Smooth muscle cell (in vitro differentiated cells): Measurements from ENCODE around the gene NIM1K. TPM values are rescaled to one million over a fixed set of nuclear protein-coding genes. Genes with fewer than 3 reads are reported as not detected.
"Not testable (repeated sequence)": the region's sequence is repeated elsewhere in the genome, so short reads cannot be mapped to it uniquely, and the experiment has no call there.

Experiments
- DNase-seq: peaks from one replicate; lab custom pipeline; 2025; ENCODE audit not compliant: unreplicated experiment; lab: John Stamatoyannopoulos, UW
- H2AFZ ChIP-seq: fragments of 200-600 bp; sonication (generic); 2 replicates; pipeline ENCODE4 v1.6.0; 2016; ENCODE audit warnings: antibody characterized with exemption, low read depth, mild to moderate bottlenecking
- H3F3A ChIP-seq: fragments of 200-600 bp; sonication (generic); 2 replicates; pipeline ENCODE4 v1.6.0; 2017; ENCODE audit warnings: antibody characterized with exemption, low read depth
- H3K27ac ChIP-seq: fragments of 200-600 bp; sonication (generic); 2 replicates; pipeline ENCODE4 v1.5.1; 2016; ENCODE audit warnings: low read depth, mild to moderate bottlenecking
- H3K27me3 ChIP-seq: fragments of 200-600 bp; sonication (generic); 2 replicates; pipeline ENCODE4 v1.6.1; 2016; ENCODE audit warnings: low read depth, mild to moderate bottlenecking
- H3K36me3 ChIP-seq: fragments of 200-600 bp; sonication (generic); 2 replicates; pipeline ENCODE4 v1.5.1; 2016; ENCODE audit warnings: low read depth
- H3K4me1 ChIP-seq: fragments of 200-600 bp; sonication (generic); 2 replicates; pipeline ENCODE4 v1.5.1; 2016; ENCODE audit warnings: low read depth
- H3K4me2 ChIP-seq: fragments of 200-600 bp; sonication (generic); 2 replicates; pipeline ENCODE4 v1.6.0; 2016; ENCODE audit warnings: mild to moderate bottlenecking
- H3K4me3 ChIP-seq: fragments of 200-600 bp; sonication (generic); 2 replicates; pipeline ENCODE4 v1.5.1; 2016; ENCODE audit warnings: mild to moderate bottlenecking
- H3K79me2 ChIP-seq: fragments of 200-600 bp; sonication (generic); 2 replicates; pipeline ENCODE4 v1.6.0; 2016; ENCODE audit warnings: low read depth, mild to moderate bottlenecking
- H3K9ac ChIP-seq: fragments of 200-600 bp; sonication (generic); 2 replicates; pipeline ENCODE4 v1.6.0; 2016; ENCODE audit warnings: low read depth
- H3K9me3 ChIP-seq: fragments of 200-600 bp; sonication (generic); replicated peaks from 2 replicates; pipeline ENCODE4 v1.5.1; 2016; ENCODE audit warnings: low read depth
- H4K20me1 ChIP-seq: fragments of 200-600 bp; sonication (generic); 2 replicates; pipeline ENCODE4 v1.6.0; 2016; ENCODE audit warnings: low read depth
- CTCF ChIP-seq: fragments of 200-600 bp; sonication (generic); IDR thresholded peaks from 2 replicates; pipeline ENCODE4 v1.5.1; 2017; ENCODE audit warnings: borderline replicate concordance, mild to moderate bottlenecking, antibody characterized with exemption; ENCODE audit not compliant: insufficient read depth, poor library complexity, severe bottlenecking
- WGBS: methylation state at CpG from one replicate; pipeline ENCODE4 v1.1.7; 2016; ENCODE audit warnings: low lambda C conversion rate; 5-methylcytosine and 5-hydroxymethylcytosine counted together
- polyA plus RNA-seq: library from polyadenylated mRNA; unstranded; fragments of >200 nt; fragmentation: Nextera tagmentation; extraction: Ambion mirVana; gene quantifications from 2 replicates; pipeline ENCODE4 v1.2.1, GENCODE V29; 2016
- total RNA-seq: library from RNA; depleted of rRNA; stranded (reverse); fragments of >200 nt; gene quantifications from 2 replicates; pipeline ENCODE4 v1.2.3, GENCODE V29; 2014

The NIM1K gene
- total and polyA plus RNA-seq, 2 experiments from 2014 or later = 0.17 to 0.54 TPM

GRCh38 chr5:43193894-43194265 is 1.9 kb downstream of the NIM1K start:
- H2AFZ ChIP-seq = no peak overlapping the region
- peak overlapping the region; percentile 94 for H3K4me2 ChIP-seq
- peaks cover 22% of the 10 kb centered on the region for H3K27me3 ChIP-seq
- no peaks in the 10 kb centered on the region for H3K79me2 ChIP-seq
- H3K27ac ChIP-seq = peak overlapping the region; percentile 55
- WGBS = 21% methylated on average over 6 of the region's 6 CpGs
- peaks cover 25% of the 10 kb centered on the region for H3K4me1 ChIP-seq
- H3K9ac ChIP-seq = peak overlapping the region; percentile 59
- H3F3A ChIP-seq = peaks cover 9% of the 10 kb centered on the region
- no peak for DNase-seq
- H3K4me3 ChIP-seq = peak overlapping the region; percentile 54
- H3K36me3 ChIP-seq = no peaks in the 10 kb centered on the region
- H3K9me3 ChIP-seq = no peaks in the 10 kb centered on the region
- H4K20me1 ChIP-seq = peaks cover 3% of the 10 kb centered on the region
- no peak for TF ChIP-seq CTCF

- no peaks in the 10 kb centered on the region for H3K79me2 ChIP-seq
- H3K9me3 ChIP-seq = no peaks in the 10 kb centered on the region
- no peak overlapping the region for H3K9ac ChIP-seq
- peaks cover 25% of the 10 kb centered on the region for H3K4me1 ChIP-seq
- DNase-seq = no peak
- H3K4me2 ChIP-seq = no peak overlapping the region
- H3K36me3 ChIP-seq = no peaks in the 10 kb centered on the region
- 76% methylated on average over 7 of the region's 7 CpGs for WGBS
- no peak overlapping the region for H2AFZ ChIP-seq
- H3K27ac ChIP-seq = no peak overlapping the region
- peaks cover 9% of the 10 kb centered on the region for H3F3A ChIP-seq
- no peak overlapping the region for H3K4me3 ChIP-seq
- TF ChIP-seq CTCF = no peak
- H3K27me3 ChIP-seq = peaks cover 22% of the 10 kb centered on the region
- peaks cover 3% of the 10 kb centered on the region for H4K20me1 ChIP-seq
Observed at GRCh38 chr5:43195670-43196265, 3.7 kb downstream of the NIM1K start.

GRCh38 chr5:43197535-43197934 is 5.5 kb downstream of the NIM1K start:
- Histone ChIP-seq H3K9me3 (no peaks in the 10 kb centered on the region), H3K4me1 (peaks cover 13% of the 10 kb centered on the region), H3K9ac (no peak overlapping the region), H3F3A (peaks cover 4% of the 10 kb centered on the region), H3K27me3 (peaks cover 6% of the 10 kb centered on the region), H2AFZ (no peak overlapping the region), H3K27ac (no peak overlapping the region), H3K4me3 (no peak overlapping the region), H3K36me3 (no peaks in the 10 kb centered on the region), H3K4me2 (no peak overlapping the region), H3K79me2 (no peaks in the 10 kb centered on the region), H4K20me1 (no peaks in the 10 kb centered on the region)
- DNase-seq = no peak
- no peak for TF ChIP-seq CTCF
- 60% methylated on average over 3 of the region's 3 CpGs for WGBS

- WGBS = 89% methylated on average over 5 of the region's 5 CpGs
- not testable (repeated sequence) for H3K4me1 ChIP-seq, H3K27me3 ChIP-seq, H3K27ac ChIP-seq, H3F3A ChIP-seq, H3K9ac ChIP-seq, H3K9me3 ChIP-seq, H3K79me2 ChIP-seq, H3K4me2 ChIP-seq, DNase-seq, H4K20me1 ChIP-seq, H3K4me3 ChIP-seq, H3K36me3 ChIP-seq, H2AFZ ChIP-seq
Observed at GRCh38 chr5:43201442-43201841, 9.4 kb downstream of the NIM1K start.
